Measurements from ENCODE around the gene ERBB4.

Gene ERBB4

GRCh38 chr2:212532087-212532486, 6.5 kb downstream of the ERBB4 start:
- no peak overlapping the region for H3K4me3 ChIP-seq (ENCODE audit: low read depth, low read length)
- H3K27ac ChIP-seq: no peak overlapping the region
- DNase-seq: no peak
- H3K9me3 ChIP-seq (ENCODE audit: severe bottlenecking): no peaks in the 10 kb centered on the region
- no peaks in the 10 kb centered on the region for H3K36me3 ChIP-seq
- H3K27me3 ChIP-seq (ENCODE audit: insufficient read depth, low read depth, severe bottlenecking): peaks cover 10% of the 10 kb centered on the region
- no peak for TF ChIP-seq CTCF (IDR thresholded peaks at IDR 0.05; ENCODE audit: low read depth, low read length)

- no peak for DNase-seq
- no peak for TF ChIP-seq CTCF (IDR thresholded peaks at IDR 0.05; ENCODE audit: low read depth, low read length)
- no peaks in the 10 kb centered on the region for H3K36me3 ChIP-seq
- H3K27me3 ChIP-seq (ENCODE audit: insufficient read depth, low read depth, severe bottlenecking): peaks cover 4% of the 10 kb centered on the region
- no peak overlapping the region for H3K4me3 ChIP-seq (ENCODE audit: low read depth, low read length)
- H3K27ac ChIP-seq: no peak overlapping the region
- H3K9me3 ChIP-seq (ENCODE audit: severe bottlenecking): no peaks in the 10 kb centered on the region
These were observed 7.1 kb downstream of the ERBB4 start for GRCh38 chr2:212531499-212531898.

GRCh38 chr2:212530991-212531390, 7.6 kb downstream of the ERBB4 start:
- Histone ChIP-seq H3K27me3 (ENCODE audit: insufficient read depth, low read depth, severe bottlenecking) (no peaks in the 10 kb centered on the region), H3K36me3 (no peaks in the 10 kb centered on the region), H3K27ac (no peak overlapping the region), H3K9me3 (ENCODE audit: severe bottlenecking) (no peaks in the 10 kb centered on the region), H3K4me3 (ENCODE audit: low read depth, low read length) (no peak overlapping the region)
- DNase-seq: no peak
- TF ChIP-seq CTCF (IDR thresholded peaks at IDR 0.05; ENCODE audit: low read depth, low read length): no peak

GRCh38 chr2:212530373-212530772, 8.2 kb downstream of the ERBB4 start:
- H3K9me3 ChIP-seq (ENCODE audit: severe bottlenecking): no peaks in the 10 kb centered on the region
- no peaks in the 10 kb centered on the region for H3K36me3 ChIP-seq
- no peaks in the 10 kb centered on the region for H3K27me3 ChIP-seq (ENCODE audit: insufficient read depth, low read depth, severe bottlenecking)
- H3K4me3 ChIP-seq (ENCODE audit: low read depth, low read length): no peak overlapping the region
- no peak for DNase-seq
- no peak for TF ChIP-seq CTCF (IDR thresholded peaks at IDR 0.05; ENCODE audit: low read depth, low read length)
- no peak overlapping the region for H3K27ac ChIP-seq

DNA sequence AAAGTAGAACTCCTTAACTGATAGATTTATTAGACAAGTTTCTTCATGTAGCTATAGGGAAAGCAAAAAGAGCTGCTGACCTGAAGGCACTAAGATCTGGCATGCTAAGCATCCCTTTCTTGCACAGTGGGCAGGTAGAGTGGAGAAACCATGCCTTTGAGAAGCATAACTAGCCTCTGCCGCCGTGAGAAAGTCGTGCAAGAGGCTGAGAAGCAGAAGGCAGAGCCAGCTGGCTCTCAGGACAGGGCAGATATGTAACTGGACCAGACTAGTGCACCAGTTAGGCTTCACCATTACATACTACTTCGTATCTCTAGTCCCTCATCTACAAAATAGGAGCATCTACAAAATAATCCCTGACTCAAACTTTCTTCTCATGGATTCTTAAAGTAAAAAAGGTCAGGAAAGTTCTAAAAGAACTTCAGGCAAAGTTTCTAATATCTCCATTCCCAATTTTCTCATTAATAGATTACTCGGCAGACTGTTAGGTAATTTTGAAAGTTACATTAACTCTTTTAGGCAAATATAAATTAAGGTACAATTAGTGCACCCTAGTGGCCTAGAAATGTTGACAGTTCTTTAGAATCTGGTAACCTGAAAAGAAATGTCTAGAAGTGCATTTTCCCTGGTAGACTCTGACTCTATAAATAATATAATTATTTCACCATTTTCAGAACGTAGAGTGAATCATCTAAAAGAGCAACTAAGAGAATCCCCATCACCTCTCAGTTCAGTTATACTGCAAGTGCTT, 10.3 kb downstream of the ERBB4 start:
- TF ChIP-seq CTCF (IDR thresholded peaks at IDR 0.05; ENCODE audit: low read depth, low read length): no peak
- Histone ChIP-seq H3K4me3 (ENCODE audit: low read depth, low read length) (no peak overlapping the region), H3K27ac (no peak overlapping the region), H3K27me3 (ENCODE audit: insufficient read depth, low read depth, severe bottlenecking) (no peaks in the 10 kb centered on the region), H3K36me3 (no peaks in the 10 kb centered on the region), H3K9me3 (ENCODE audit: severe bottlenecking) (no peaks in the 10 kb centered on the region)
- DNase-seq: no peak

DNA sequence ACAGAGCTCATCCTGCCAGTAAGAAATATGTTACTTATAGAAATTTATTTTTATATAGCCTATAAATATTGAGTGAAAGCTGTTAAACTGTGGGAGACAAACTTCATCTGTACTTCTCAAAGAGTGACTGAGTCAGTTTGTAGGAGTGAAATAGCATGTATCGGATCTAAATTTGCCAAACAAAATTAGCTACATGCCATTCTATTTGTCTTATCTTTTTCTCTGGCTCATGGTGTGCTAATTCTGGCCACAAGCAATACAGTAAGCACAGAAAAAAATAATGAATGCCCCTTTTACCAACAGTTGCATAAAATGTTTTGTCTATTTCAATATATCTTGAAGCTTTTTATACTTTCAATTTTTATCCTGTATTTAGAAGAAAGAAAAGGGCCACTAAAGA, 12.5 kb downstream of the ERBB4 start:
- TF ChIP-seq CTCF (IDR thresholded peaks at IDR 0.05; ENCODE audit: low read depth, low read length): no peak
- Histone ChIP-seq H3K27me3 (ENCODE audit: insufficient read depth, low read depth, severe bottlenecking) (no peaks in the 10 kb centered on the region), H3K36me3 (no peaks in the 10 kb centered on the region), H3K9me3 (ENCODE audit: severe bottlenecking) (no peaks in the 10 kb centered on the region), H3K27ac (no peak overlapping the region), H3K4me3 (ENCODE audit: low read depth, low read length) (no peak overlapping the region)
- DNase-seq: no peak
